Smooth muscle cell (in vitro differentiated cells): ENCODE measurements around the gene CALML4. TPM values are rescaled to one million over a fixed set of nuclear protein-coding genes. Genes with fewer than 3 reads are reported as not detected.
"Not testable (repeated sequence)": the region's sequence is repeated elsewhere in the genome, so short reads cannot be mapped to it uniquely, and the experiment has no call there.

Source experiments
- DNase-seq: peaks from one replicate; lab custom pipeline; 2025; ENCODE audit not compliant: unreplicated experiment; lab: John Stamatoyannopoulos, UW
- H2AFZ ChIP-seq: fragments of 200-600 bp; sonication (generic); 2 replicates; pipeline ENCODE4 v1.6.0; 2016; ENCODE audit warnings: antibody characterized with exemption, low read depth, mild to moderate bottlenecking
- H3F3A ChIP-seq: fragments of 200-600 bp; sonication (generic); 2 replicates; pipeline ENCODE4 v1.6.0; 2017; ENCODE audit warnings: antibody characterized with exemption, low read depth
- H3K27ac ChIP-seq: fragments of 200-600 bp; sonication (generic); 2 replicates; pipeline ENCODE4 v1.5.1; 2016; ENCODE audit warnings: low read depth, mild to moderate bottlenecking
- H3K27me3 ChIP-seq: fragments of 200-600 bp; sonication (generic); 2 replicates; pipeline ENCODE4 v1.6.1; 2016; ENCODE audit warnings: low read depth, mild to moderate bottlenecking
- H3K36me3 ChIP-seq: fragments of 200-600 bp; sonication (generic); 2 replicates; pipeline ENCODE4 v1.5.1; 2016; ENCODE audit warnings: low read depth
- H3K4me1 ChIP-seq: fragments of 200-600 bp; sonication (generic); 2 replicates; pipeline ENCODE4 v1.5.1; 2016; ENCODE audit warnings: low read depth
- H3K4me2 ChIP-seq: fragments of 200-600 bp; sonication (generic); 2 replicates; pipeline ENCODE4 v1.6.0; 2016; ENCODE audit warnings: mild to moderate bottlenecking
- H3K4me3 ChIP-seq: fragments of 200-600 bp; sonication (generic); 2 replicates; pipeline ENCODE4 v1.5.1; 2016; ENCODE audit warnings: mild to moderate bottlenecking
- H3K79me2 ChIP-seq: fragments of 200-600 bp; sonication (generic); 2 replicates; pipeline ENCODE4 v1.6.0; 2016; ENCODE audit warnings: low read depth, mild to moderate bottlenecking
- H3K9ac ChIP-seq: fragments of 200-600 bp; sonication (generic); 2 replicates; pipeline ENCODE4 v1.6.0; 2016; ENCODE audit warnings: low read depth
- H3K9me3 ChIP-seq: fragments of 200-600 bp; sonication (generic); replicated peaks from 2 replicates; pipeline ENCODE4 v1.5.1; 2016; ENCODE audit warnings: low read depth
- H4K20me1 ChIP-seq: fragments of 200-600 bp; sonication (generic); 2 replicates; pipeline ENCODE4 v1.6.0; 2016; ENCODE audit warnings: low read depth
- WGBS: methylation state at CpG from one replicate; pipeline ENCODE4 v1.1.7; 2016; ENCODE audit warnings: low lambda C conversion rate; 5-methylcytosine and 5-hydroxymethylcytosine counted together
- polyA plus RNA-seq: library from polyadenylated mRNA; unstranded; fragments of >200 nt; fragmentation: Nextera tagmentation; extraction: Ambion mirVana; gene quantifications from 2 replicates; pipeline ENCODE4 v1.2.1, GENCODE V29; 2016
- total RNA-seq: library from RNA; depleted of rRNA; stranded (reverse); fragments of >200 nt; gene quantifications from 2 replicates; pipeline ENCODE4 v1.2.3, GENCODE V29; 2014
- TF ChIP-seq, protein P1 (sequence below): fragments of 200-600 bp; sonication (generic); IDR thresholded peaks from 2 replicates; pipeline ENCODE4 v1.5.1; 2017; ENCODE audit warnings: borderline replicate concordance, mild to moderate bottlenecking, antibody characterized with exemption; ENCODE audit not compliant: insufficient read depth, poor library complexity, severe bottlenecking

Gene CALML4
- total and polyA plus RNA-seq, 2 experiments from 2014 or later: 1.3 to 2.6 TPM

DNA sequence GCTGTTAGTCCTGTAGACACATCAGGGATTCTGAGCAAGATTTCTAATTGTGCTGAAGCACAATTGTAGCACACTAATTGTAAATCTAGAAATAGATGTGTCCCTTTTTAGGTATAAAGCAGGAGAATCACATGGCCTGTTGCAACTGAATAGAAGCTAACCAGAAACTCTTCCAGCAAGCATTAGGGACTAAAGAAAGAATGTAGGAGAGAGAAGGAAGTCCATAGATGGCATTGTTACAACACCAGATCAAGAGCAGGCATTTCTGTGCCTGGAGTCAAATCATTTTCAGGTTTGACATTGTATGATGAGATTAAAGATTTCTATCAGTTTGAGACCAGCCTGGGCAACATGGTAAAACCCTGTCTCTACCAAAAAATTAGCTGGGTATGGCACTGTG is 27.4 kb downstream of the CALML4 start:
- Histone ChIP-seq H2AFZ (no peak overlapping the region), H3K9me3 (no peaks in the 10 kb centered on the region), H3K4me3 (no peak overlapping the region), H3F3A (no peaks in the 10 kb centered on the region), H3K27me3 (no peaks in the 10 kb centered on the region), H3K4me1 (no peaks in the 10 kb centered on the region), H3K27ac (no peak overlapping the region), H4K20me1 (no peaks in the 10 kb centered on the region), H3K4me2 (no peak overlapping the region), H3K9ac (no peak overlapping the region), H3K36me3 (peaks cover 6% of the 10 kb centered on the region), H3K79me2 (no peaks in the 10 kb centered on the region)
- TF ChIP-seq, protein P1, sequence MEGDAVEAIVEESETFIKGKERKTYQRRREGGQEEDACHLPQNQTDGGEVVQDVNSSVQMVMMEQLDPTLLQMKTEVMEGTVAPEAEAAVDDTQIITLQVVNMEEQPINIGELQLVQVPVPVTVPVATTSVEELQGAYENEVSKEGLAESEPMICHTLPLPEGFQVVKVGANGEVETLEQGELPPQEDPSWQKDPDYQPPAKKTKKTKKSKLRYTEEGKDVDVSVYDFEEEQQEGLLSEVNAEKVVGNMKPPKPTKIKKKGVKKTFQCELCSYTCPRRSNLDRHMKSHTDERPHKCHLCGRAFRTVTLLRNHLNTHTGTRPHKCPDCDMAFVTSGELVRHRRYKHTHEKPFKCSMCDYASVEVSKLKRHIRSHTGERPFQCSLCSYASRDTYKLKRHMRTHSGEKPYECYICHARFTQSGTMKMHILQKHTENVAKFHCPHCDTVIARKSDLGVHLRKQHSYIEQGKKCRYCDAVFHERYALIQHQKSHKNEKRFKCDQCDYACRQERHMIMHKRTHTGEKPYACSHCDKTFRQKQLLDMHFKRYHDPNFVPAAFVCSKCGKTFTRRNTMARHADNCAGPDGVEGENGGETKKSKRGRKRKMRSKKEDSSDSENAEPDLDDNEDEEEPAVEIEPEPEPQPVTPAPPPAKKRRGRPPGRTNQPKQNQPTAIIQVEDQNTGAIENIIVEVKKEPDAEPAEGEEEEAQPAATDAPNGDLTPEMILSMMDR: no peak
- DNase-seq: no peak

DNA sequence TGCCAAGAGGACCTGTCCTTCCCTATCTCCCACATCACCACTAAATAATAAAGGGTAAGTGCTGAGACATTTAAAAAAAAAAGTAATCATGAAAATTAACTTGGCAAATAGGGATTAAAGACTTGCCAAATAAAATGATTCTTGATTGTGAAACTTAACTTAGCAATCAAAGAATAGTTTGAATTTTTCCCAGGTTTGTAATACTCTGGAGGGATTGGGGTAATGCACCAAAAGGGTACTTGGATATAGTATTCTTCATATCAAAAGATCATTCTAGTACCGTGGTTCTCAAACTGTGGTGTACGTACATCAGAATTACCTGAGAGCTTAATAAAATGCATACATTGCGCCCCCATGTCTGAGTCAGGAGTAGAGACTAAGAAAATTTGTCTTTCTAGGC is 28.5 kb downstream of the CALML4 start:
- H3K36me3 ChIP-seq: peaks cover 3% of the 10 kb centered on the region
- DNase-seq: no peak
- TF ChIP-seq, protein P1: no peak
- no peak overlapping the region for H3K4me3 ChIP-seq
- no peaks in the 10 kb centered on the region for H3K27me3 ChIP-seq
- no peaks in the 10 kb centered on the region for H3K9me3 ChIP-seq
- H3F3A ChIP-seq: no peaks in the 10 kb centered on the region
- no peak overlapping the region for H3K9ac ChIP-seq
- no peak overlapping the region for H3K27ac ChIP-seq
- no peak overlapping the region for H2AFZ ChIP-seq
- H3K79me2 ChIP-seq: no peaks in the 10 kb centered on the region
- no peaks in the 10 kb centered on the region for H4K20me1 ChIP-seq
- WGBS: 99% methylated on average over 3 of the region's 3 CpGs
- H3K4me1 ChIP-seq: no peaks in the 10 kb centered on the region
- H3K4me2 ChIP-seq: no peak overlapping the region

DNA sequence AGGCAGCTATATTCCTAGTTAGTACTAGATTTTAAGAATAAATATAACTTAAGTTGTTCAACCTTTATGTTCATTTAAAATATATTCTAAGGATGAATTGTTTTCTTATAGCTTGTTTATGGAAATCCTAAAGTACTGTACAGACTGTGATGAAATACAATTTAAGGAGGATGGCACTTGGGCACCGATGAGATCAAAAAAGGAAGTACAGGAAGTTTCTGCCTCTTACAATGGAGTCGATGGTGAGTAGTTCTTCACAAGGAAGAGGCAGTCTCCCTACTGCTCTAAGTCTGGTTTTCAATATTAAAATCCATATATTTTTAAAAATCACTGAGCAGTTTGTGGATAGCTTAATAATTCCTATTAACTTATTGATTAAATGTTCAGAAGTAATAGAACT is 29.6 kb downstream of the CALML4 start:
- H3K4me1 ChIP-seq: no peaks in the 10 kb centered on the region
- WGBS: 98% methylated on average over 2 of the region's 2 CpGs
- no peak overlapping the region for H3K4me2 ChIP-seq
- H3K27me3 ChIP-seq: no peaks in the 10 kb centered on the region
- no peaks in the 10 kb centered on the region for H3K9me3 ChIP-seq
- TF ChIP-seq, protein P1: no peak
- H3K36me3 ChIP-seq: no peaks in the 10 kb centered on the region
- no peaks in the 10 kb centered on the region for H3K79me2 ChIP-seq
- no peak overlapping the region for H3K27ac ChIP-seq
- DNase-seq: no peak
- no peaks in the 10 kb centered on the region for H3F3A ChIP-seq
- H2AFZ ChIP-seq: no peak overlapping the region
- no peaks in the 10 kb centered on the region for H4K20me1 ChIP-seq
- no peak overlapping the region for H3K9ac ChIP-seq
- H3K4me3 ChIP-seq: no peak overlapping the region

DNA sequence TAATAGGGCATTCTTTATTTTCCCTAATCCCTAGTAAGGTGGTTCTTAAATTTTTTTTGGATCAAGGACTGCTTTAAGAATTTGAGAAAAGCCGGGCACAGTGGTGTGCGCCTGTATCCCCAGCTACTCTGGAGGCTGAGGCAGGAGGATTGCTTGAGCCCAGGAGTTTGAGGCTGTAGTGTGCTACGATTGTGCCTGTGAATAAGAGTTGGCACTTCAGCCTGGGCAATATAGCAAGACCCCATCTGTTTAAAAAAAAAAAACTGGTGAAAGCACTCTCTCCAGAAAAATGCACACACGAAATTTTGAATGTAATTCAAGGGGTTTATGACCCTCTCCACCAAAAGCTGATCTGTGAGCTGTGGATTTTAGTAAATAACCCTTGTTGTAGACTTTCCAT is 32.0 kb downstream of the CALML4 start:
- H3K4me3 ChIP-seq: no peak overlapping the region
- H3K9me3 ChIP-seq: no peaks in the 10 kb centered on the region
- no peak overlapping the region for H2AFZ ChIP-seq
- no peaks in the 10 kb centered on the region for H3K27me3 ChIP-seq
- H3K9ac ChIP-seq: no peak overlapping the region
- H4K20me1 ChIP-seq: no peaks in the 10 kb centered on the region
- no peaks in the 10 kb centered on the region for H3K79me2 ChIP-seq
- H3K27ac ChIP-seq: no peak overlapping the region
- TF ChIP-seq, protein P1: no peak
- H3K4me2 ChIP-seq: no peak overlapping the region
- H3K36me3 ChIP-seq: peaks cover 5% of the 10 kb centered on the region
- H3K4me1 ChIP-seq: no peaks in the 10 kb centered on the region
- WGBS: 100% methylated on average over 4 of the region's 4 CpGs
- H3F3A ChIP-seq: no peaks in the 10 kb centered on the region
- no peak for DNase-seq

DNA sequence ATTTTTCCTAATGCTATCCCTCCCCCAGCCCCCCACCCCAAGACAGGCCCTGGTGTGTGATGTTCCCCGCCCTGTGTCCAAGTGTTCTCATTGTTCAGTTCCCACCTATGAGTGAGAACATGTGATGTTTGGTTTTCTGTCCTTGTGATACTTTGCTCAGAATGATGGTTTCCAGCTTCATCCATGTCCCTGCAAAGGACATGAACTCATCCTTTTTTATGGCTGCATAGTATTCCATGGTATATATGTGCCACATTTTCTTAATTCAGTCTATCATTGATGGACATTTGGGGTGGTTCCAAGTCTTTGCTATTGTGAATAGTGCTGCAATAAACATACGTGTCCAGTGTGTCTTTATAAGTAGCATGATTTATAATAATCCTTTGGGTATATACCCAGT is 33.1 kb downstream of the CALML4 start:
- not testable (repeated sequence) for H3K27ac ChIP-seq, H3F3A ChIP-seq, H3K36me3 ChIP-seq, H3K4me2 ChIP-seq, H2AFZ ChIP-seq, H3K79me2 ChIP-seq, H3K9me3 ChIP-seq, H3K27me3 ChIP-seq, H3K4me3 ChIP-seq, H4K20me1 ChIP-seq, H3K9ac ChIP-seq, DNase-seq, H3K4me1 ChIP-seq
- WGBS: 75% methylated on average over 2 of the region's 2 CpGs
